ENCODE results near the gene OXSR1.

The OXSR1 gene

GRCh38 chr3:38266810-38267209, 101.5 kb downstream of the OXSR1 start:
- Histone ChIP-seq H3K27me3 (replicated peaks) (no peaks in the 10 kb centered on the region), H3K36me3 (replicated peaks) (no peaks in the 10 kb centered on the region), H3K4me3 (ENCODE audit: low read depth, low read length) (no peak overlapping the region), H3K27ac (no peak overlapping the region)
- DNase-seq, result no peak
- TF ChIP-seq CTCF (IDR thresholded peaks at IDR 0.05; ENCODE audit: low read depth, low read length, missing control alignments), result no peak
- in situ Hi-C loops (cut with HindIII; ENCODE audit: low pct_ligation_motif_present, low sequenced_read_pairs), result no loop called here

GRCh38 chr3:38267662-38268061, 102.3 kb downstream of the OXSR1 start:
- in situ Hi-C loops (cut with HindIII; ENCODE audit: low pct_ligation_motif_present, low sequenced_read_pairs), result no loop called here
- Histone ChIP-seq H3K36me3 (replicated peaks) (no peaks in the 10 kb centered on the region), H3K4me3 (ENCODE audit: low read depth, low read length) (no peak overlapping the region), H3K27me3 (replicated peaks) (no peaks in the 10 kb centered on the region), H3K27ac (no peak overlapping the region)
- no peak for DNase-seq
- no peak for TF ChIP-seq CTCF (IDR thresholded peaks at IDR 0.05; ENCODE audit: low read depth, low read length, missing control alignments)

- Histone ChIP-seq H3K4me3 (ENCODE audit: low read depth, low read length) (no peak overlapping the region), H3K27me3 (replicated peaks) (no peaks in the 10 kb centered on the region), H3K36me3 (replicated peaks) (no peaks in the 10 kb centered on the region), H3K27ac (no peak overlapping the region)
- no peak for TF ChIP-seq CTCF (IDR thresholded peaks at IDR 0.05; ENCODE audit: low read depth, low read length, missing control alignments)
- in situ Hi-C loops (cut with HindIII; ENCODE audit: low pct_ligation_motif_present, low sequenced_read_pairs), result no loop called here
- no peak for DNase-seq
Observed at GRCh38 chr3:38268087-38268486, 102.8 kb downstream of the OXSR1 start.

GRCh38 chr3:38268522-38268921, 103.2 kb downstream of the OXSR1 start:
- Histone ChIP-seq H3K27ac (no peak overlapping the region), H3K27me3 (replicated peaks) (no peaks in the 10 kb centered on the region), H3K4me3 (ENCODE audit: low read depth, low read length) (no peak overlapping the region), H3K36me3 (replicated peaks) (no peaks in the 10 kb centered on the region)
- TF ChIP-seq CTCF (IDR thresholded peaks at IDR 0.05; ENCODE audit: low read depth, low read length, missing control alignments), result no peak
- in situ Hi-C loops (cut with HindIII; ENCODE audit: low pct_ligation_motif_present, low sequenced_read_pairs), result no loop called here
- no peak for DNase-seq

GRCh38 chr3:38270606-38271005, 105.3 kb downstream of the OXSR1 start:
- Histone ChIP-seq H3K4me3 (ENCODE audit: low read depth, low read length) (no peak overlapping the region), H3K36me3 (replicated peaks) (peaks cover under 1% of the 10 kb centered on the region), H3K27me3 (replicated peaks) (no peaks in the 10 kb centered on the region), H3K27ac (no peak overlapping the region)
- in situ Hi-C loops (cut with HindIII; ENCODE audit: low pct_ligation_motif_present, low sequenced_read_pairs), result no loop called here
- no peak for DNase-seq
- no peak for TF ChIP-seq CTCF (IDR thresholded peaks at IDR 0.05; ENCODE audit: low read depth, low read length, missing control alignments)

- in situ Hi-C loops (cut with HindIII; ENCODE audit: low pct_ligation_motif_present, low sequenced_read_pairs), result no loop called here
- no peak overlapping the region for H3K27ac ChIP-seq
- no peak overlapping the region for H3K4me3 ChIP-seq (ENCODE audit: low read depth, low read length)
- peaks cover 2% of the 10 kb centered on the region for H3K36me3 ChIP-seq (replicated peaks)
- TF ChIP-seq CTCF (IDR thresholded peaks at IDR 0.05; ENCODE audit: low read depth, low read length, missing control alignments), result no peak
- H3K27me3 ChIP-seq (replicated peaks), result no peaks in the 10 kb centered on the region
- DNase-seq, result no peak
Observed at GRCh38 chr3:38271553-38271952, 106.2 kb downstream of the OXSR1 start.
